ENCODE measurements around the gene SPATA6L. TPM values are rescaled to one million over a fixed set of nuclear protein-coding genes. Genes with fewer than 3 reads are reported as not detected.

The SPATA6L gene
- total RNA-seq, 1 experiment from 2014 or later = 0.57 TPM

DNA sequence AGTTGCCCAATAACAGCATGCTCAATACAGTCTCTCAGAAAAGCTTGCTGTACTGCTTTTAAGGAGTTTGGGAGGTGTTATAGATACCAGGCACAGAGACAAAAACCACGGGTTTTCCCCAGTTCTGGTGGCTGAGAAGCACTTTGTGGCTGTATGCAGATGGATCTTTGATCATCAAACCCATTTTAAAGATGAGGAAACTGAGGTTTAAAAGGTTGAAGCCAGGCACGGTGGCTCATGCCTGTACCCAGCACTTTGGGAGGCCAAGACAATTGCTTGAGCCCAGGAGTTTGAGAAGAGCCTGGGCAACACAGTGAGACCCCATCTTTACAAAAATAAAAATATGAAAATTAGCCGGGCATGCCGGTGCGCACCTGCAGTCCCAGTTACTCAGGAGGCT is 50.5 kb downstream of the SPATA6L start:
- TF ChIP-seq ZFX (IDR thresholded peaks at IDR 0.05) (no peak), POLR2AphosphoS5 (IDR thresholded peaks at IDR 0.05; ENCODE audit: low read depth, low read length) (no peak), ZNF274 (IDR thresholded peaks at IDR 0.05; ENCODE audit: low read depth, low read length) (no peak), REST (IDR thresholded peaks at IDR 0.05; ENCODE audit: low read depth) (no peak)
- TF ChIP-seq, protein P1, sequence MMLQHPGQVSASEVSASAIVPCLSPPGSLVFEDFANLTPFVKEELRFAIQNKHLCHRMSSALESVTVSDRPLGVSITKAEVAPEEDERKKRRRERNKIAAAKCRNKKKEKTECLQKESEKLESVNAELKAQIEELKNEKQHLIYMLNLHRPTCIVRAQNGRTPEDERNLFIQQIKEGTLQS (IDR thresholded peaks at IDR 0.05) = no peak
- no peaks in the 10 kb centered on the region for H3K79me2 ChIP-seq (ENCODE audit: insufficient read depth, low read length)
- H3K36me3 ChIP-seq (ENCODE audit: control insufficient read depth in 1 of 2, insufficient read depth in 2 of 2, low read length in 2 of 2) = no peaks in the 10 kb centered on the region
- no peak for DNase-seq (ENCODE audit: low read depth, low spot score)
- H3K9me3 ChIP-seq (ENCODE audit: control insufficient read depth in 1 of 2, insufficient read depth in 1 of 2, low read depth in 1 of 2, low read length in 2 of 2) = no peaks in the 10 kb centered on the region
- no peak overlapping the region for H3K4me2 ChIP-seq (ENCODE audit: low read length)
- intact Hi-C loops (cut with micrococcal nuclease) = no loop called here
- no peak overlapping the region for H3K27ac ChIP-seq (ENCODE audit: low read depth, low read length)
- no peaks in the 10 kb centered on the region for H4K20me1 ChIP-seq (ENCODE audit: insufficient read depth)
- POLR2A ChIA-PET = no interaction called here
- H3K4me3 ChIP-seq (replicated peaks in 1 of 2; ENCODE audit: low read depth in 1 of 2, low read length in 2 of 2) = no peak overlapping the region
- CTCF ChIA-PET = interaction anchor here (2.6 kb wide), 1 partner anchor 11 kb away, joined by 7 read pairs; no protein-coding TSS in a partner anchor
- no peak overlapping the region for H3K9ac ChIP-seq (ENCODE audit: low read length)
- H3K27me3 ChIP-seq (ENCODE audit: insufficient read depth, low read length) = no peaks in the 10 kb centered on the region
- RAD21 ChIA-PET (ENCODE audit: low non-redundant PET in 1 of 2, low total read pairs in 2 of 2, uncharacterized antibody in 2 of 2, unreplicated experiment in 2 of 2) = no interaction called here
- ATAC-seq = no peak
- no TSS peak for BruUV-seq (replicated peaks)
- H3K4me1 ChIP-seq (ENCODE audit: control insufficient read depth in 1 of 2, insufficient read depth in 2 of 2, low read length in 2 of 2) = peaks cover 0 to 2% of the 10 kb centered on the region in 2 experiments; a peak in 1 of 4 replicates
- H2AFZ ChIP-seq (ENCODE audit: low read depth, low read length, poor library complexity, severe bottlenecking) = no peak overlapping the region
- no peaks in the 10 kb centered on the region for H3K9me2 ChIP-seq (ENCODE audit: insufficient read depth)

GRCh38 chr9:4615251-4615650 is 51.0 kb downstream of the SPATA6L start:
- ChIA-PET CTCF (interaction anchor here (2.6 kb wide), 1 partner anchor 11 kb away, joined by 7 read pairs; no protein-coding TSS in a partner anchor), POLR2A (no interaction called here), RAD21 (ENCODE audit: low non-redundant PET in 1 of 2, low total read pairs in 2 of 2, uncharacterized antibody in 2 of 2, unreplicated experiment in 2 of 2) (no interaction called here)
- peaks cover 0 to 2% of the 10 kb centered on the region in 2 experiments; a peak in 1 of 4 replicates for H3K4me1 ChIP-seq (ENCODE audit: control insufficient read depth in 1 of 2, insufficient read depth in 2 of 2, low read length in 2 of 2)
- no peak for DNase-seq (ENCODE audit: low read depth, low spot score)
- no peak for ATAC-seq
- no peaks in the 10 kb centered on the region for H3K9me3 ChIP-seq (ENCODE audit: control insufficient read depth in 1 of 2, insufficient read depth in 1 of 2, low read depth in 1 of 2, low read length in 2 of 2)
- H3K9me2 ChIP-seq (ENCODE audit: insufficient read depth) = no peaks in the 10 kb centered on the region
- H3K4me2 ChIP-seq (ENCODE audit: low read length) = no peak overlapping the region
- no peaks in the 10 kb centered on the region for H3K27me3 ChIP-seq (ENCODE audit: insufficient read depth, low read length)
- H2AFZ ChIP-seq (ENCODE audit: low read depth, low read length, poor library complexity, severe bottlenecking) = no peak overlapping the region
- no peaks in the 10 kb centered on the region for H3K36me3 ChIP-seq (ENCODE audit: control insufficient read depth in 1 of 2, insufficient read depth in 2 of 2, low read length in 2 of 2)
- H3K9ac ChIP-seq (ENCODE audit: low read length) = no peak overlapping the region
- no TSS peak for BruUV-seq (replicated peaks)
- H3K27ac ChIP-seq (ENCODE audit: low read depth, low read length) = no peak overlapping the region
- no peaks in the 10 kb centered on the region for H3K79me2 ChIP-seq (ENCODE audit: insufficient read depth, low read length)
- H4K20me1 ChIP-seq (ENCODE audit: insufficient read depth) = no peaks in the 10 kb centered on the region
- H3K4me3 ChIP-seq (replicated peaks in 1 of 2; ENCODE audit: low read depth in 1 of 2, low read length in 2 of 2) = no peak overlapping the region
- intact Hi-C loops (cut with micrococcal nuclease) = no loop called here
- TF ChIP-seq, protein P1 (IDR thresholded peaks at IDR 0.05) = no peak
- no peak for TF ChIP-seq CEBPB (IDR thresholded peaks at IDR 0.05; ENCODE audit: low read depth)
- no peak for TF ChIP-seq JUND (IDR thresholded peaks at IDR 0.05)
- TF ChIP-seq TCF7L2 (IDR thresholded peaks at IDR 0.05; ENCODE audit: borderline replicate concordance, extremely low read depth, insufficient read depth, insufficient read length) = no peak
- TF ChIP-seq MAX (IDR thresholded peaks at IDR 0.05) = no peak
- TF ChIP-seq EZH2phosphoT487 (IDR thresholded peaks at IDR 0.05; ENCODE audit: borderline replicate concordance) = no peak
- TF ChIP-seq, protein P2, sequence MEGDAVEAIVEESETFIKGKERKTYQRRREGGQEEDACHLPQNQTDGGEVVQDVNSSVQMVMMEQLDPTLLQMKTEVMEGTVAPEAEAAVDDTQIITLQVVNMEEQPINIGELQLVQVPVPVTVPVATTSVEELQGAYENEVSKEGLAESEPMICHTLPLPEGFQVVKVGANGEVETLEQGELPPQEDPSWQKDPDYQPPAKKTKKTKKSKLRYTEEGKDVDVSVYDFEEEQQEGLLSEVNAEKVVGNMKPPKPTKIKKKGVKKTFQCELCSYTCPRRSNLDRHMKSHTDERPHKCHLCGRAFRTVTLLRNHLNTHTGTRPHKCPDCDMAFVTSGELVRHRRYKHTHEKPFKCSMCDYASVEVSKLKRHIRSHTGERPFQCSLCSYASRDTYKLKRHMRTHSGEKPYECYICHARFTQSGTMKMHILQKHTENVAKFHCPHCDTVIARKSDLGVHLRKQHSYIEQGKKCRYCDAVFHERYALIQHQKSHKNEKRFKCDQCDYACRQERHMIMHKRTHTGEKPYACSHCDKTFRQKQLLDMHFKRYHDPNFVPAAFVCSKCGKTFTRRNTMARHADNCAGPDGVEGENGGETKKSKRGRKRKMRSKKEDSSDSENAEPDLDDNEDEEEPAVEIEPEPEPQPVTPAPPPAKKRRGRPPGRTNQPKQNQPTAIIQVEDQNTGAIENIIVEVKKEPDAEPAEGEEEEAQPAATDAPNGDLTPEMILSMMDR (IDR thresholded peaks at IDR 0.05 in 2 of 3, conservative IDR thresholded peaks at IDR 0.05 in 1 of 3; ENCODE audit: borderline replicate concordance in 1 of 3, insufficient read depth in 1 of 3, low read depth in 2 of 3, low read length in 2 of 3) = no peak

Data from HCT116 (cell line).